GM10266 (cell line): ENCODE measurements around the gene MRTFA.
"Not testable (repeated sequence)": the region's sequence is repeated elsewhere in the genome, so short reads cannot be mapped to it uniquely, and the experiment has no call there.

Experiments
- DNase-seq: peaks from one replicate; pipeline ENCODE4 v3.0.0; 2012; ENCODE audit errors: extremely low spot score
- CTCF ChIP-seq: IDR thresholded peaks from 2 replicates; pipeline ENCODE4 v1.5.1; 2012; ENCODE audit warnings: mild to moderate bottlenecking, low read depth; ENCODE audit not compliant: control insufficient read depth, insufficient read depth; ENCODE audit errors: missing control alignments

MRTFA gene

GRCh38 chr22:40659166-40659565 lies 22.6 kb upstream of the MRTFA start:
- no peak for DNase-seq
- no peak for TF ChIP-seq CTCF

GRCh38 chr22:40656651-40657050 lies 20.1 kb upstream of the MRTFA start:
- DNase-seq, result not testable (repeated sequence)

GRCh38 chr22:40655941-40656340 lies 19.4 kb upstream of the MRTFA start:
- not testable (repeated sequence) for DNase-seq

GRCh38 chr22:40654522-40655167 lies 18.1 kb upstream of the MRTFA start:
- DNase-seq, result no peak
- no peak for TF ChIP-seq CTCF

- no peak for DNase-seq
- no peak for TF ChIP-seq CTCF
Observed at GRCh38 chr22:40653361-40653760, 16.8 kb upstream of the MRTFA start.

- no peak for TF ChIP-seq CTCF
- no peak for DNase-seq
Observed at GRCh38 chr22:40651563-40652501, 15.3 kb upstream of the MRTFA start.

GRCh38 chr22:40651057-40651456 lies 14.5 kb upstream of the MRTFA start:
- no peak for DNase-seq
- no peak for TF ChIP-seq CTCF

- no peak for TF ChIP-seq CTCF
- DNase-seq, result no peak
Observed at GRCh38 chr22:40648386-40648785, 11.9 kb upstream of the MRTFA start.
